ENCODE measurements around the gene CYP26A1. TPM values are rescaled to one million over a fixed set of nuclear protein-coding genes. Genes with fewer than 3 reads are reported as not detected.
A peak's percentile ranks its signal among the peaks of the same experiment; 100 is the strongest.

Gene CYP26A1
- total and polyA plus RNA-seq, 4 donors: 0.08 to 1.4 (median 0.29) TPM; not detected in 1

DNA sequence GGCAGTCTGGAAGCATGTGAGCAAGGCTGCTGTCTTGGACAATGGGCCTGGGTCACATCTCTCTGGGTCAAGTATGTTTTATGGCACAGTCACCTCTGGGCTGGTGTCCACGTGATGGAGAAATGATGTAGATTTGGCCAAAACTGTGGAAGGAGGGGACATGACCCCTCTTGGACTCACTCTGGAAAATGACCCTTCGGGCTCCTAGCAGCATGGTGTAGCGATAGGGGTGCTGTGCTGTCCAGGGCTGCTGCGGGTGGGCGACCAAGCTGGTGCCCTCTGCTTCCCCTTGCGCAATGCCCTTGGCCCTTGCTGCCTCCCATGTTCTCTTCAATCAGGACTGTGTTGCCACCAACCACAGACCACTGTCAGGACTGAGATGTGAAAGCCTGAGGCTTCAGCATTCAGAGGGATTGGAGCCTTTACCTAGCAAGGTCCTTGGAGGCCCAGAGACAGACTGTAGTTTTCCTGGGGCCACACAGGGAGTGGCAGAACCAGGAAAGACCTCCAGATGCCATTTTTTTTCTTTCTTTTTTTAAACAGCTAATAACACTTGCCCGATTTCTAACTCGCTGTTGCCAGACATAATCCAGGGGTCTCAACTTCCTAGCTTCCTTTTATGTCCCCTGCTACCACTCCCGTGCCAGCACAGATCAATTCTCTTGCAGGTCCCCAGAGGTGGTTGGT is 6.1 kb downstream of the CYP26A1 start:
- no peak for DNase-seq (ENCODE audit: low spot score)
- H3K27me3 ChIP-seq (ENCODE audit: control insufficient read depth in 4 of 4, insufficient read depth in 4 of 4, low read length in 3 of 4): no peaks in the 10 kb centered on the region
- H3K9me3 ChIP-seq (ENCODE audit: control insufficient read depth in 4 of 4, low read length in 3 of 4): no peaks in the 10 kb centered on the region
- no peak overlapping the region for H3K27ac ChIP-seq (ENCODE audit: low read depth in 1 of 2, low read length in 2 of 2)
- no peak for TF ChIP-seq RAD21 (IDR thresholded peaks at IDR 0.05)
- peak; percentile 32 to 48 for TF ChIP-seq RXRA (IDR thresholded peaks at IDR 0.05)
- 37% methylated on average over 9 of the region's 9 CpGs for WGBS
- H3K4me1 ChIP-seq (ENCODE audit: control insufficient read depth in 4 of 4, insufficient read depth in 4 of 4, low read length in 3 of 4): peaks cover 5 to 54% (median 46%) of the 10 kb centered on the region in 4 donors
- H3K4me3 ChIP-seq (ENCODE audit: low read depth in 1 of 3, low read length in 3 of 3): peak overlapping the region in 1 of 3 donors; percentile 9
- H3K9ac ChIP-seq (ENCODE audit: low read depth in 1 of 2, low read length in 2 of 2): no peak overlapping the region
- H3K36me3 ChIP-seq (ENCODE audit: control insufficient read depth in 4 of 4, insufficient read depth in 3 of 4, low read depth in 1 of 4, low read length in 3 of 4): no peaks in the 10 kb centered on the region

GRCh38 chr10:93080350-93081046 is 6.8 kb downstream of the CYP26A1 start:
- Histone ChIP-seq H3K9me3 (ENCODE audit: control insufficient read depth in 4 of 4, low read length in 3 of 4) (no peaks in the 10 kb centered on the region), H3K36me3 (ENCODE audit: control insufficient read depth in 4 of 4, insufficient read depth in 3 of 4, low read depth in 1 of 4, low read length in 3 of 4) (no peaks in the 10 kb centered on the region), H3K9ac (ENCODE audit: low read depth in 1 of 2, low read length in 2 of 2) (no peak overlapping the region), H3K27ac (ENCODE audit: low read depth in 1 of 2, low read length in 2 of 2) (no peak overlapping the region), H3K4me1 (ENCODE audit: control insufficient read depth in 4 of 4, insufficient read depth in 4 of 4, low read length in 3 of 4) (peaks cover 0 to 47% (median 40%) of the 10 kb centered on the region in 4 donors), H3K27me3 (ENCODE audit: control insufficient read depth in 4 of 4, insufficient read depth in 4 of 4, low read length in 3 of 4) (no peaks in the 10 kb centered on the region), H3K4me3 (ENCODE audit: low read depth in 1 of 3, low read length in 3 of 3) (peak overlapping the region in 1 of 3 donors; percentile 9)
- 55% methylated on average over 22 of the region's 22 CpGs for WGBS
- peak; percentile 66 for DNase-seq (ENCODE audit: low spot score)
- peak; percentile 83 for TF ChIP-seq CTCF (IDR thresholded peaks at IDR 0.05; ENCODE audit: low read depth, low read length, missing input control)
- no peak for TF ChIP-seq NR2F2 (IDR thresholded peaks at IDR 0.05)
- peak; percentile 91 to 95 for TF ChIP-seq RAD21 (IDR thresholded peaks at IDR 0.05)
- no peak for TF ChIP-seq ZBTB33 (IDR thresholded peaks at IDR 0.05)

GRCh38 chr10:93081318-93081717 is 7.6 kb downstream of the CYP26A1 start:
- WGBS: 67% methylated on average over 3 of the region's 3 CpGs
- H3K9me3 ChIP-seq (ENCODE audit: control insufficient read depth in 4 of 4, low read length in 3 of 4): no peaks in the 10 kb centered on the region
- TF ChIP-seq RAD21 (IDR thresholded peaks at IDR 0.05) (no peak), RXRA (IDR thresholded peaks at IDR 0.05) (no peak), YY1 (IDR thresholded peaks at IDR 0.05) (no peak), SP1 (IDR thresholded peaks at IDR 0.05) (no peak), HNF4G (IDR thresholded peaks at IDR 0.05) (no peak), CTCF (IDR thresholded peaks at IDR 0.05; ENCODE audit: low read depth, low read length, missing input control) (no peak), JUND (IDR thresholded peaks at IDR 0.05) (no peak), GABPA (IDR thresholded peaks at IDR 0.05 in 1 of 2, conservative IDR thresholded peaks at IDR 0.05 in 1 of 2) (no peak), HNF4A (conservative IDR thresholded peaks at IDR 0.05) (no peak), ZBTB33 (IDR thresholded peaks at IDR 0.05) (no peak), NR2F2 (IDR thresholded peaks at IDR 0.05) (no peak)
- peaks cover 0 to 40% (median 33%) of the 10 kb centered on the region in 4 donors for H3K4me1 ChIP-seq (ENCODE audit: control insufficient read depth in 4 of 4, insufficient read depth in 4 of 4, low read length in 3 of 4)
- no peak for DNase-seq (ENCODE audit: low spot score)
- H3K27me3 ChIP-seq (ENCODE audit: control insufficient read depth in 4 of 4, insufficient read depth in 4 of 4, low read length in 3 of 4): no peaks in the 10 kb centered on the region
- no peaks in the 10 kb centered on the region for H3K36me3 ChIP-seq (ENCODE audit: control insufficient read depth in 4 of 4, insufficient read depth in 3 of 4, low read depth in 1 of 4, low read length in 3 of 4)
- H3K9ac ChIP-seq (ENCODE audit: low read depth in 1 of 2, low read length in 2 of 2): no peak overlapping the region
- no peak overlapping the region for H3K4me3 ChIP-seq (ENCODE audit: low read depth in 1 of 3, low read length in 3 of 3)
- no peak overlapping the region for H3K27ac ChIP-seq (ENCODE audit: low read depth in 1 of 2, low read length in 2 of 2)

Data from liver (tissue), 9 donors.